Esophagus squamous epithelium (tissue), 5 donors: Measurements from ENCODE around the gene MALRD1. TPM values are rescaled to one million over a fixed set of nuclear protein-coding genes. Genes with fewer than 3 reads are reported as not detected.

Source experiments
- DNase-seq: peaks from one replicate; lab custom pipeline; 2025; lab: John Stamatoyannopoulos, UW
- H3K27ac ChIP-seq, 4 donors: fragments of 200-600 bp; sonication (generic); one replicate each; pipeline ENCODE4 v1.5.1; 2016 to 2019; ENCODE audit warnings: mild to moderate bottlenecking in 1 of 4
- H3K27me3 ChIP-seq, 4 donors: fragments of 200-600 bp; sonication (generic); 1 replicate in 3 of 4; 2 replicates in 1 of 4; pipeline versions ENCODE4 v1.5.1 to v1.6.0; 2017 to 2021; ENCODE audit warnings: antibody characterized with exemption in 1 of 4
- H3K36me3 ChIP-seq, 3 donors: fragments of 200-600 bp; sonication (generic); one replicate each; pipeline ENCODE4 v1.5.1; 2016 to 2019
- H3K4me1 ChIP-seq, 3 donors: fragments of 200-600 bp; sonication (generic); one replicate each; pipeline ENCODE4 v1.5.1; 2017 to 2019
- H3K4me3 ChIP-seq, 4 donors: fragments of 200-600 bp; sonication (generic); 1 replicate in 3 of 4; 2 replicates in 1 of 4; pipeline ENCODE4 v1.5.1; 2016 to 2019; ENCODE audit warnings: mild to moderate bottlenecking in 2 of 4, moderate library complexity in 1 of 4
- H3K9me3 ChIP-seq, 3 donors: fragments of 200-600 bp; sonication (generic); one replicate each; pipeline ENCODE4 v1.5.1; 2016 to 2019
- POLR2A ChIP-seq, 4 donors: fragments of 450-650 bp; IDR thresholded peaks; one replicate each; pipeline ENCODE4 v1.6.1; 2017; ENCODE audit warnings: antibody characterized with exemption in 4 of 4, mild to moderate bottlenecking in 4 of 4, moderate library complexity in 3 of 4
- WGBS, 2 donors: methylation state at CpG; one replicate each; pipeline ENCODE4 v1.1.5; 2018; 5-methylcytosine and 5-hydroxymethylcytosine counted together
- intact Hi-C: fragments of 100-400 bp; cut with DNase I; formaldehyde crosslinking; loops from one replicate; pipeline ENCODE4 v1.15.0; 2022
- small RNA-seq, 4 donors: library from RNA; depleted of rRNA; stranded (forward); fragments of <200 nt; gene quantifications; one replicate each; pipeline ENCODE3, GENCODE V24; 2016
- total RNA-seq, 4 donors: library from RNA; depleted of rRNA; stranded (reverse); fragments of >200 nt; gene quantifications; one replicate each; pipeline ENCODE4 v1.1.0, GENCODE V29; 2016
- donor health status: DM: yes; HTN: yes; CAD: no.

MALRD1 gene
- total RNA-seq, 4 donors from 2014 or later, result 0.38 TPM; not detected in 3

DNA sequence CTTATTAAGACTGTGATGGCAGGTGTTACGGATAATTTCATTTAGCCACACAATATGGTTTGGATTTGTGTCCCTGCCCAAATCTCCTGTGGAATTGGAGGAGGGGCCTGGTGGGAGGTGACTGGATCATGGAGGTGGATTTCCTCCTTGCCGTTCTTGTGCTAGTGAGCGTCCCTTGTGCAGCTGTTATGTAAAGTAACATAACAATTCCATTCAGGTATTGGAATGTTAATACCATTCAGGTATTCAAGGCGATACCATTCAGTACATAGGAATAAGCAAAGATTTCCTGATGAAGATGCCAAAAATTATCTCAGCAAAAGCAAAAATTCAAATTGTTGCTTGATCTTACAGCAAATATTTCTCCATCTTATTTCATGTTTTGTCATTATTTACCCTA, 735.1 kb downstream of the MALRD1 start:
- Histone ChIP-seq H3K36me3 (no peaks in the 10 kb centered on the region), H3K4me1 (no peaks in the 10 kb centered on the region), H3K9me3 (no peaks in the 10 kb centered on the region), H3K27me3 (no peaks in the 10 kb centered on the region), H3K27ac (no peak overlapping the region), H3K4me3 (no peak overlapping the region)
- no peak for TF ChIP-seq POLR2A (IDR thresholded peaks at IDR 0.05)
- intact Hi-C loops, result no loop called here
- 91 to 93% methylated on average over 4 of the region's 4 CpGs for WGBS, 2 donors
- DNase-seq, result no peak

Small RNA genes within 50 kb of the gene (small RNA-seq; reads per million reads assigned to genes)
- gene AL354695.1 (0 reads per million in 4 donors), gene HMGN1P20 (0 reads per million in 4 donors), gene RF00012 (0 reads per million in 4 donors), gene RNA5SP303 (50.4 to 340 (median 197) reads per million in 4 donors)
